GM21528 (cell line): ENCODE data around the gene CYP11A1.

Experiments
- ATAC-seq: cut with Tn5 transposase; IDR thresholded peaks from one replicate; pipeline ENCODE4 v1.9.1; 2021; ENCODE audit warnings: mild to moderate bottlenecking, moderate library complexity; ENCODE audit not compliant: unreplicated experiment, low FRiP score

Gene CYP11A1

GRCh38 chr15:74307827-74308811 lies 59.3 kb downstream of the CYP11A1 start:
- ATAC-seq = no peak

DNA sequence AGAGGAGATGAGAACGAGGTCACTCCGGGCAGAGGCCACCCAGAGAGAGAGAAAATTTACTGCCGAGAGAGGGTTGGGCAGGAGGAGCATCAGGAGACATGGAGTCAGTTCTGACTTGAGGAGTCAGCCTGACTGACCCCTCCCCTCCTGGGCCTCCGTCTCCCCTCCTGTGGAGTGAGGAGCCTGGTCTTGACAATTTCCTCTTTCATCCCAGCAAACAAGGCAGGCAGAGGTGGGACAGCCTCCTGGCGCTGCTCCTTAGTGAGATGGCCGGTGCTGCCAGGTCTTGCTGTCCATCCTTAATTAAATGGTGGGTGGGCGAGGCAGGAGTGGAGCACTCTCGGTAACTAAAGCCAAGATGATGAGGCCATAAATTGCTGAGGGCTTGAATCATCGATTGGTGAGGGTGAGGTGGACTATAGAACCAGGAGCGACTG lies 60.6 kb downstream of the CYP11A1 start:
- no peak for ATAC-seq

- no peak for ATAC-seq
These were observed 61.8 kb downstream of the CYP11A1 start for GRCh38 chr15:74305687-74306086.

DNA sequence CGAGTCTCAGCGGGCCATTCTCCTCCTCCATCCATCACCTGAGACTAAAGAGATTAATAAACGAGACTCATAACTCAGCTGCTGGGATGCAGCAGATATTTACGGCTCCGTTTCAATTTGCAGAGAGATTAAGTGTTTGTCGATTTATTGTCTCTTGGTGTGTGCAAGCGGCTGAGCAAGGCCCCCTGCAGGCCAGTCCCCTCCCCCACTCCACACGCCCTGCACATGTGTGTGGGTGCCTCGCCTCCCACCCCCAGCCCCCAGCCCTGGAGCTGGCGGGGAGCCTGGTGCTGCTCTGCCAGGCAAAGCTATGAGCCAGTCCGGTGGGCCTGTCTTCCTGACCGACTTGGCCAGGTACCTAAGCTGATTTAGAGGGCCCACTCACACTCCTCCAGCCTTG lies 63.0 kb downstream of the CYP11A1 start:
- no peak for ATAC-seq

DNA sequence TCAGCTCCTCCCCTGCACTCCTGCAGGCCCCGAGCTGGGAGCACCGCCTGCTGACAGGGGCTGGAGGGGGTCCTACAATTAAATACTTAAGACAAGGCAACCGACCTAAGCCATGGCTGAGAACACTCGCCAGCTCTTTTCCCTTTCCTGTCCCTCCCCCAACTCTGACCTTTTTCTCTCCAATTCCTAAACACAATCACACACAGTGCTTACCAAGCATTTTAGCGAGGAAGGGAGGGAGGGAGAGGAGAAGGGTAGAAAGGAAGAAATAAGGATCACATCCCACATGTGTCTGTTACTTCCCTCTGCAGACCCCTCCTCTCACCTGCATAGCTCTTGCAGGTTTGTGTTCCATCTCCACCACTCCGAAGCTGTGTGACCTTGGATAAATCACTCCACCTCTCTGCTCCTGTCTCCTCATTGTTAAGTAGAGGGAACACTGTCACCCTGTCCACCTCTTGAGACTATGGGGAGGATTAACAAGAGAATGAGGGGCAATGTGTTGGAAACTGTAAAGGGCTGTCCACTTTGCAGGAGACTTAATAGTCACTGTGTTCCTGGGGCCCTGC lies 63.6 kb downstream of the CYP11A1 start:
- ATAC-seq = no peak

DNA sequence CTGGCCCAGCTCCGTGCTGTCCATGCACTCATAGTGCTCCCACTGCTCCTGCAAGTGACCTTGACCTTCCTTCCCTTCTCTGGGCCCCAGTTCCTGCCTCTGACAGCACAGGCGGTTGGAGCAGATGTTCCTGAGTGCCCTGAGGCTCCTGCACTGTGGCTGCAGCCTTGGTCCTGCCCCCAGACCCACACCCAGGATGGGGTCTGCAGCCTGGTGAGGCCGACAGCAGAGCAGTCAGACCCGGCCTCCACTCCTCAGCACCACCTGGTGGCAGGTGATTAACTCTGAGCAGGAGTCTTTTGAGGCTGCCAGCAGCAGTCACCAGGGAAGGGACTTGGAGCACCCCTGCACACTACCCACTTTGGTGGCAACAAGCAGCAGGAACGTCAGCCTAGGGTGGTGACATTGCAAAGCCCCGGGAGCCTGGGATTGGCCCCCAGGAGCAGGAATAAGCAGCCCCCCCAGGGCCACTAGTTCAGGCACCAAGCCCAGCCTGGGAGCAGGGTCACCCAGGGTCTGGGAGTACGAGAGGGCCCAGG lies 64.6 kb downstream of the CYP11A1 start:
- no peak for ATAC-seq

GRCh38 chr15:74301583-74302361 lies 65.7 kb downstream of the CYP11A1 start:
- no peak for ATAC-seq

GRCh38 chr15:74300057-74300795 lies 67.2 kb downstream of the CYP11A1 start:
- ATAC-seq = no peak

DNA sequence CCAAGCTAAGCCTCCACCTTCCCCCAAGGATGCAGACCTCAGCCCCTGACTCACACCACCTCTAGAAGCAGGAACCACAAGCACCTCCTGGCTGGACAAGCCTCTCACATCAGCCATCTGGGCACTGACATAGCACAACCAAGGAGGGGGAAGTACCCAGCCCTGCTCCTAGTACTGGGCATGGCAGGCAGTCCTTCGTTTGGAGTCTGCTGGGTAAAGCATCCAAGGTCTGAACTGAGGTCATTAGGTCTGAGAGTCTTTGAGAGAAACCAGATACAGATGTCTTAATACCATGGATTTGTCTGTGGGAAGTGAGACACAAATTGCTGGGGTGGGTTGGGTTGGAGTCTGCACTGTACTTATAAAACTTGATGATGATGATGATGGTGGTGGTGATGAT lies 69.6 kb downstream of the CYP11A1 start:
- no peak for ATAC-seq

DNA sequence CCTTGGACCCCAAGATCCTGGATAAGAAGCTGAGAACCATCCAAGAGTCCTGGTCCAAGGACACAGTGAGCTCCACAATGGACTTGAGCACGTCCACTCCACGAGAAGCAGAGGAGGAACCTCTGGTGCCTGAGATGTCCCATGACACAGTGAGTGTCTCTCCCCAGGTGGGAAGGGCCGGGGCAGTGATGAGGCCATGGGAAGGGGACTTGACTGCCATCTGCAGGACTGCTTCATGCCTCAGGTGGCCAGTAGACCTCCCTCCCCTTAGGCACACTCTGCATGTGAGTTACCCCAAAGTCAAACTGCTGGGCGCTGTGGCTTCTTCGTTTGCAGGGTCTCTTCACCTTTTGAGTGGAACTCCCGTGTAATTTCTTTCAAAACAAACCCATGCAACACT lies 71.6 kb downstream of the CYP11A1 start:
- ATAC-seq = no peak

DNA sequence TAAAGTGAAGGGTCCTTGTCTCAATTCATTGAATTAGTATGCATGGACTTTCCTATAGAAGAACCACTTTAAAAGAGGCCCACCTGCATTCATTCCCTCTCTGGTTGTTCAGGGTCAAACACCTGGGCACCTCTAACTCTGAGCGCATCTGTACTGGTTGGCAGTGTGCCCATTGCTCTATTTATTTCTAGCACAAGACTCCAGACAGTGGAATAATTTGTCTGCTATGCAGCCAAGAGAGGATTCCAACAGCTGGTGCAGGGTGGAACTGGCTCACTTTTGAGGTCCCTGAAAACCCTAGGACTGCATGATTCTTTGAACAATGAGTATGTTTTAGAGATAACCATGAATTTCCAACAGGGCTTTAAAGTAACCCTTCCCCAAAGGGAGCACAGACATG lies 73.4 kb downstream of the CYP11A1 start:
- ATAC-seq = no peak

- no peak for ATAC-seq
These were observed 74.2 kb downstream of the CYP11A1 start for GRCh38 chr15:74293021-74293810.

- ATAC-seq = no peak
These were observed 76.1 kb downstream of the CYP11A1 start for GRCh38 chr15:74291101-74292071.

DNA sequence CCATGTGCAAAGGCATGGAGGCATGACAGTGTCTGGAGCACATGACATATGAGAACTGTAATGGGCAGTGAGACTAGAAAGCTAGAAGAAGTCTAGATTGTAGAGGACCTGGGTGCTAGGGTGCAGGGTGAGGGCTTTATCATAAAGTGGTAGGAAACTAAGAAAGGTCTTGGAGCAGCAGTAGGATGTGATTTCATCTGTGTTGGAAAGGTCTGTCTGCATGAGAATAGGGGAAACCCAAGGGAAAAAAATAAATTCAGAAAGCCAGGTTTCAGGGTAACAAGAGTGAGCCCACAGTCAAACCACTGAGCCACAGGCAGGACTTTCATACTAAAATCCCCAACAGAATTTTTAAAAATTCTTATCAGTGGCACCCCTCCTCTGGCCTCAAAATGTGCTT lies 76.8 kb downstream of the CYP11A1 start:
- ATAC-seq = no peak

- no peak for ATAC-seq
These were observed 77.8 kb downstream of the CYP11A1 start for GRCh38 chr15:74289671-74290070.
